SK-N-SH (cell line): ENCODE data around the gene HOXA5. TPM values are rescaled to one million over a fixed set of nuclear protein-coding genes. Genes with fewer than 3 reads are reported as not detected.
A peak's percentile ranks its signal among the peaks of the same experiment; 100 is the strongest.

Experiments
- CTCF ChIA-PET: fragments of 300-600, 350-600 bp; formaldehyde crosslinking; extraction: SDS; loops from one replicate; lab custom pipeline; 2021; lab: Yijun Ruan, JAX
- POLR2A ChIA-PET: fragments of 350-600 bp; sonication (Branson Sonifier 250); formaldehyde crosslinking; extraction: SDS; loops from one replicate; lab custom pipeline; 2020; ENCODE audit warnings: antibody characterized with exemption, inconsistent platforms; lab: Yijun Ruan, JAX
- DNase-seq: peaks from one replicate; pipeline ENCODE4 v3.0.0; 2012
- H2AFZ ChIP-seq: fragments of 200-600 bp; sonication (generic); 2 replicates; pipeline ENCODE4 v1.8.1; 2016; ENCODE audit warnings: antibody characterized with exemption, mild to moderate bottlenecking, low read depth
- H3F3A ChIP-seq: fragments of 200-600 bp; sonication (generic); replicated peaks from 2 replicates; pipeline ENCODE3; 2016; ENCODE audit warnings: antibody characterized with exemption, mild to moderate bottlenecking; ENCODE audit not compliant: insufficient read depth
- H3K27ac ChIP-seq, 2 experiments: fragments of 200-500 bp in 1 of 2; fragments of 200-600 bp in 1 of 2; sonication (Bioruptor generic) in 1 of 2; sonication (generic), shearing (Covaris generic) in 1 of 2; 2 replicates each; pipeline versions ENCODE4 v1.5.1 to v1.6.1; 2014 to 2016; ENCODE audit warnings: low read depth in 2 of 2, inconsistent platforms in 1 of 2, low read length in 1 of 2, mild to moderate bottlenecking in 1 of 2, mixed read lengths in 1 of 2
- H3K27me3 ChIP-seq: fragments of 200-600 bp; sonication (generic), shearing (Covaris generic); 2 replicates; pipeline ENCODE4 v1.6.1; 2016; ENCODE audit warnings: mixed run types; ENCODE audit not compliant: insufficient read depth
- H3K36me3 ChIP-seq, 2 experiments: fragments of 200-500 bp in 1 of 2; fragments of 200-600 bp in 1 of 2; sonication (Bioruptor generic) in 1 of 2; sonication (generic) in 1 of 2; replicated peaks in 1 of 2; 2 replicates each; pipeline versions ENCODE3 to v1.5.1; 2014 to 2016; ENCODE audit warnings: low read length in 1 of 2, mild to moderate bottlenecking in 1 of 2; ENCODE audit not compliant: insufficient read depth in 2 of 2, control insufficient read depth in 1 of 2
- H3K4me1 ChIP-seq, 2 experiments: fragments of 200-500 bp in 1 of 2; fragments of 200-600 bp in 1 of 2; sonication (Bioruptor generic) in 1 of 2; sonication (generic), shearing (Covaris generic) in 1 of 2; 2 replicates each; pipeline versions ENCODE4 v1.5.1 to v1.6.1; 2014 to 2016; ENCODE audit warnings: low read depth in 1 of 2, low read length in 1 of 2, mixed run types in 1 of 2; ENCODE audit not compliant: insufficient read depth in 2 of 2, control insufficient read depth in 1 of 2
- H3K4me2 ChIP-seq: fragments of 200-600 bp; sonication (generic), shearing (Covaris generic); 2 replicates; pipeline ENCODE4 v1.6.1; 2017; ENCODE audit warnings: mixed run types
- H3K4me3 ChIP-seq, 2 experiments: fragments of 200-500 bp in 1 of 2; fragments of 200-600 bp in 1 of 2; sonication (Bioruptor generic) in 1 of 2; sonication (generic), shearing (Covaris generic) in 1 of 2; 2 replicates each; pipeline versions ENCODE4 v1.5.1 to v1.8.1; 2014 to 2016; ENCODE audit warnings: low read depth in 2 of 2, inconsistent platforms in 1 of 2, low read length in 1 of 2, mild to moderate bottlenecking in 1 of 2, mixed read lengths in 1 of 2, moderate library complexity in 1 of 2
- H3K79me2 ChIP-seq: fragments of 200-600 bp; sonication (generic); 2 replicates; pipeline ENCODE4 v1.8.1; 2017; ENCODE audit warnings: mild to moderate bottlenecking; ENCODE audit not compliant: insufficient read depth
- H3K9ac ChIP-seq: fragments of 200-600 bp; sonication (generic); 2 replicates; pipeline ENCODE4 v1.6.1; 2017; ENCODE audit warnings: mixed run types
- H3K9me2 ChIP-seq: fragments of 200-600 bp; sonication (generic); 2 replicates; pipeline ENCODE4 v1.6.1; 2017; ENCODE audit warnings: mixed run types
- H3K9me3 ChIP-seq: fragments of 200-600 bp; sonication (generic); 2 replicates; pipeline ENCODE4 v1.6.1; 2017; ENCODE audit warnings: mixed run types, mild to moderate bottlenecking, moderate library complexity
- H4K20me1 ChIP-seq: fragments of 200-600 bp; sonication (generic); 2 replicates; pipeline ENCODE4 v1.6.1; 2017; ENCODE audit warnings: mild to moderate bottlenecking, mixed run types; ENCODE audit not compliant: insufficient read depth
- EZH2phosphoT487 ChIP-seq: fragments of 200-600 bp; sonication (generic); IDR thresholded peaks from 2 replicates; pipeline ENCODE4 v1.6.1; 2017; ENCODE audit warnings: low read depth, mixed run types, mild to moderate bottlenecking, antibody characterized with exemption, moderate library complexity, borderline replicate concordance
- FOXJ3 ChIP-seq: sonication (generic); formaldehyde crosslinking; IDR thresholded peaks from 2 replicates; pipeline ENCODE4 v1.5.1; 2020; ENCODE audit warnings: mild to moderate bottlenecking, missing genetic modification reagents
- POLR2AphosphoS5 ChIP-seq: IDR thresholded peaks from 2 replicates; pipeline ENCODE4 v1.6.1; 2012; ENCODE audit warnings: low read depth, low read length
- TAF1 ChIP-seq: IDR thresholded peaks from 2 replicates; pipeline ENCODE4 v1.6.1; 2012; ENCODE audit warnings: low read depth, mild to moderate bottlenecking, low read length, moderate library complexity, borderline replicate concordance
- WGBS: methylation state at CpG from one replicate; pipeline ENCODE4 v1.1.6; 2017; ENCODE audit warnings: low lambda C conversion rate; 5-methylcytosine and 5-hydroxymethylcytosine counted together
- polyA plus RNA-seq, 3 experiments: library from polyadenylated mRNA; depleted of rRNA; stranded (reverse); fragments of >200 nt; gene quantifications; 2 replicates each; pipeline ENCODE4 v1.2.3, GENCODE V29; 2012

The HOXA5 gene
- polyA plus RNA-seq, 1 of the 3 experiments (the other 2 are of a cell fraction), result not detected

GRCh38 chr7:27171325-27171636 lies 27.8 kb upstream of the HOXA5 start:
- Histone ChIP-seq H3K79me2 (no peaks in the 10 kb centered on the region), H3K9me2 (no peaks in the 10 kb centered on the region), H3K27ac (no peak overlapping the region), H4K20me1 (peaks cover 13% of the 10 kb centered on the region), H3K4me2 (no peak overlapping the region), H3K27me3 (peaks cover 100% of the 10 kb centered on the region), H3K36me3 (no peaks in the 10 kb centered on the region), H2AFZ (no peak overlapping the region), H3F3A (peaks cover 9% of the 10 kb centered on the region), H3K4me3 (no peak overlapping the region), H3K4me1 (peaks cover 0 to 2% of the 10 kb centered on the region in 2 experiments; a peak in 1 of 4 replicates), H3K9ac (no peak overlapping the region)
- ChIA-PET CTCF (interaction anchor here (0.7 to 12.3 kb wide), 9 partner anchors 3 to 802 kb away, joined by 3 to 205 read pairs (median 4); partner anchors contain the start of genes HOXA10, HOXA3, HOXA7 and HOXA9), POLR2A (no interaction called here)
- 28% methylated on average over 8 of the region's 8 CpGs for WGBS
- DNase-seq, result no peak
- TF ChIP-seq EZH2phosphoT487, result 0 out of 2 replicates have a peak, but pooled peaks have one; percentile 26
- TF ChIP-seq FOXJ3 (CRISPR knock-in tag), result no peak
- TF ChIP-seq, all 33 proteins: peak for 1
- H3K9me3 ChIP-seq, result no peaks in the 10 kb centered on the region

- Histone ChIP-seq H3K9me2 (no peaks in the 10 kb centered on the region), H2AFZ (no peak overlapping the region), H4K20me1 (peaks cover 13% of the 10 kb centered on the region), H3K4me3 (no peak overlapping the region), H3K9me3 (no peaks in the 10 kb centered on the region), H3K4me1 (peaks cover 0 to 2% of the 10 kb centered on the region in 2 experiments; a peak in 1 of 4 replicates), H3K9ac (no peak overlapping the region), H3K36me3 (no peaks in the 10 kb centered on the region), H3K27me3 (peaks cover 100% of the 10 kb centered on the region), H3K4me2 (no peak overlapping the region), H3K79me2 (no peaks in the 10 kb centered on the region)
- CTCF ChIA-PET, result interaction anchor here (0.7 to 12.3 kb wide), 9 partner anchors 4 to 801 kb away, joined by 3 to 205 read pairs (median 6); partner anchors contain the start of genes HOXA10, HOXA3, HOXA7 and HOXA9
- WGBS, result 15% methylated on average over 11 of the region's 11 CpGs
- no peak for DNase-seq
- POLR2A ChIA-PET, result no interaction called here
- TF ChIP-seq EZH2phosphoT487 (peak; percentile 77), TAF1 (no peak)
- TF ChIP-seq, all 33 proteins: peak for 1
- Histone ChIP-seq H3F3A (peaks cover 9% of the 10 kb centered on the region), H3K27ac (no peak overlapping the region)
These were observed 27.2 kb upstream of the HOXA5 start for GRCh38 chr7:27170426-27171324.

- CTCF ChIA-PET, result interaction anchor here (1.4 to 12.3 kb wide), 7 partner anchors 4 to 800 kb away, joined by 3 to 205 read pairs (median 12); partner anchors contain the start of genes HOXA10, HOXA7 and HOXA9
- Histone ChIP-seq H3K9ac (no peak overlapping the region), H3K27me3 (peaks cover 100% of the 10 kb centered on the region), H3K27ac (no peak overlapping the region), H3K4me3 (no peak overlapping the region), H3K4me2 (no peak overlapping the region), H3K9me2 (no peaks in the 10 kb centered on the region), H3K79me2 (no peaks in the 10 kb centered on the region), H2AFZ (no peak overlapping the region), H3K36me3 (no peaks in the 10 kb centered on the region), H4K20me1 (peaks cover 13% of the 10 kb centered on the region), H3K4me1 (peaks cover 0 to 2% of the 10 kb centered on the region in 2 experiments; a peak in 1 of 4 replicates), H3K9me3 (no peaks in the 10 kb centered on the region), H3F3A (peaks cover 9% of the 10 kb centered on the region)
- no peak for DNase-seq
- no peak for TF ChIP-seq POLR2AphosphoS5
- TF ChIP-seq EZH2phosphoT487, result peak; percentile 97
- 12% methylated on average over 25 of the region's 46 CpGs for WGBS
- POLR2A ChIA-PET, result no interaction called here
These were observed 26.4 kb upstream of the HOXA5 start for GRCh38 chr7:27169658-27170425.
